Measurements from ENCODE around the gene CAMK2N1. TPM values are rescaled to one million over a fixed set of nuclear protein-coding genes. Genes with fewer than 3 reads are reported as not detected.

The CAMK2N1 gene
- total RNA-seq, 1 experiment from 2014 or later: 55.0 TPM

- no TSS peak for BruUV-seq (replicated peaks)
- no peak overlapping the region for H3K27ac Mint-ChIP-seq (ENCODE audit: unreplicated experiment)
Observed at GRCh38 chr1:20491178-20491577, 5.2 kb upstream of the CAMK2N1 start.

GRCh38 chr1:20487236-20487590, 1.2 kb upstream of the CAMK2N1 start:
- TF ChIP-seq CTCF (IDR thresholded peaks at IDR 0.05; ENCODE audit: insufficient read depth in 1 of 2, low read depth in 1 of 2, low read length in 1 of 2, severe bottlenecking in 1 of 2, unreplicated experiment in 1 of 2): no peak
- H3K4me3 ChIP-seq (ENCODE audit: low read depth, low read length): peak overlapping the region; percentile 68
- Mint-ChIP-seq H3K27me3 (ENCODE audit: insufficient read depth, unreplicated experiment) (no peaks in the 10 kb centered on the region), H3K9me3 (ENCODE audit: unreplicated experiment) (no peaks in the 10 kb centered on the region), H3K27ac (ENCODE audit: unreplicated experiment) (peak overlapping the region; percentile 71), H3K4me1 (ENCODE audit: low read depth, unreplicated experiment) (peaks cover 16% of the 10 kb centered on the region), H3K4me3 (ENCODE audit: unreplicated experiment) (peak overlapping the region; percentile 79), H3K36me3 (ENCODE audit: insufficient read depth, unreplicated experiment) (peaks cover 17% of the 10 kb centered on the region)
- no peaks in the 10 kb centered on the region for H3K9me3 ChIP-seq
- H3K27me3 ChIP-seq (replicated peaks; ENCODE audit: control insufficient read depth, insufficient read depth, low read length): no peaks in the 10 kb centered on the region
- H3K36me3 ChIP-seq (ENCODE audit: control insufficient read depth, insufficient read depth, low read length): 0 out of 2 replicates have a peak, but pooled peaks cover 1% of the 10 kb centered on the region
- CTCF ChIA-PET: no interaction called here
- POLR2A ChIA-PET: no interaction called here
- H3K4me1 ChIP-seq: peaks cover 7% of the 10 kb centered on the region; the same call in 1 of the 2 replicates
- intact Hi-C loops (cut with micrococcal nuclease; ENCODE audit: unreplicated experiment): loop anchor here (2.0 kb wide), 1 partner anchor 46 kb away; no protein-coding TSS in a partner anchor
- no TSS peak for BruUV-seq (replicated peaks)
- DNase-seq: no peak

More at GRCh38 chr1:20491178-20491577, 5.2 kb upstream of the CAMK2N1 start:
- Histone ChIP-seq H3K4me1 (no peaks in the 10 kb centered on the region), H3K36me3 (ENCODE audit: control insufficient read depth, insufficient read depth, low read length) (no peaks in the 10 kb centered on the region), H3K27me3 (replicated peaks; ENCODE audit: control insufficient read depth, insufficient read depth, low read length) (no peaks in the 10 kb centered on the region), H3K9me3 (no peaks in the 10 kb centered on the region), H3K4me3 (ENCODE audit: low read depth, low read length) (no peak overlapping the region)
- H3K4me1 Mint-ChIP-seq (ENCODE audit: low read depth, unreplicated experiment): peaks cover 12% of the 10 kb centered on the region
- TF ChIP-seq CTCF (IDR thresholded peaks at IDR 0.05; ENCODE audit: insufficient read depth in 1 of 2, low read depth in 1 of 2, low read length in 1 of 2, severe bottlenecking in 1 of 2, unreplicated experiment in 1 of 2): no peak
- ChIA-PET CTCF (interaction anchor here (0.6 to 1.1 kb wide), 2 partner anchors 10 to 114 kb away, joined by 3 to 6 read pairs; no protein-coding TSS in a partner anchor), POLR2A (no interaction called here)
- no peaks in the 10 kb centered on the region for H3K27me3 Mint-ChIP-seq (ENCODE audit: insufficient read depth, unreplicated experiment)
- no peaks in the 10 kb centered on the region for H3K9me3 Mint-ChIP-seq (ENCODE audit: unreplicated experiment)
- H3K4me3 Mint-ChIP-seq (ENCODE audit: unreplicated experiment): no peak overlapping the region
- no peaks in the 10 kb centered on the region for H3K36me3 Mint-ChIP-seq (ENCODE audit: insufficient read depth, unreplicated experiment)
- DNase-seq: no peak
- intact Hi-C loops (cut with micrococcal nuclease; ENCODE audit: unreplicated experiment): no loop called here

- 0 out of 2 replicates have a peak, but pooled peaks cover 1% of the 10 kb centered on the region for H3K36me3 ChIP-seq (ENCODE audit: control insufficient read depth, insufficient read depth, low read length)
- Mint-ChIP-seq H3K36me3 (ENCODE audit: insufficient read depth, unreplicated experiment) (peaks cover 17% of the 10 kb centered on the region), H3K4me3 (ENCODE audit: unreplicated experiment) (peak overlapping the region; percentile 79), H3K27me3 (ENCODE audit: insufficient read depth, unreplicated experiment) (no peaks in the 10 kb centered on the region), H3K4me1 (ENCODE audit: low read depth, unreplicated experiment) (peaks cover 21% of the 10 kb centered on the region), H3K9me3 (ENCODE audit: unreplicated experiment) (no peaks in the 10 kb centered on the region), H3K27ac (ENCODE audit: unreplicated experiment) (peak overlapping the region; percentile 71)
- POLR2A ChIA-PET: interaction anchor here (0.7 kb wide), 1 partner anchor 10 kb away, joined by 3 read pairs; no protein-coding TSS in a partner anchor
- no peaks in the 10 kb centered on the region for H3K27me3 ChIP-seq (replicated peaks; ENCODE audit: control insufficient read depth, insufficient read depth, low read length)
- CTCF ChIA-PET: interaction anchor here (0.8 kb wide), 1 partner anchor 119 kb away, joined by 3 read pairs; no protein-coding TSS in a partner anchor
- BruUV-seq (replicated peaks): TSS peak; percentile 39
- no peaks in the 10 kb centered on the region for H3K9me3 ChIP-seq
- no peak for TF ChIP-seq CTCF (IDR thresholded peaks at IDR 0.05; ENCODE audit: insufficient read depth in 1 of 2, low read depth in 1 of 2, low read length in 1 of 2, severe bottlenecking in 1 of 2, unreplicated experiment in 1 of 2)
- intact Hi-C loops (cut with micrococcal nuclease; ENCODE audit: unreplicated experiment): loop anchor here (1.0 to 2.0 kb wide), 2 partner anchors 10 to 46 kb away; no protein-coding TSS in a partner anchor
- H3K4me1 ChIP-seq: peaks cover 12% of the 10 kb centered on the region
- peak overlapping the region; percentile 68 for H3K4me3 ChIP-seq (ENCODE audit: low read depth, low read length)
- peak; percentile 92 for DNase-seq
Observed at GRCh38 chr1:20486457-20487235, 636 bp upstream of the CAMK2N1 start.
